GM06990 (cell line): ENCODE results near the gene MBOAT1.

Source experiments
- DNase-seq: peaks from one replicate; pipeline ENCODE4 v3.0.0-alpha.2; 2011; ENCODE audit not compliant: insufficient read length; ENCODE audit errors: extremely low read depth
- H3K27me3 ChIP-seq: replicated peaks from 2 replicates; pipeline ENCODE4 v1.6.0; 2011; ENCODE audit warnings: low read length; ENCODE audit not compliant: control insufficient read depth, insufficient read depth
- H3K36me3 ChIP-seq: 2 replicates; pipeline ENCODE4 v1.5.1; 2011; ENCODE audit warnings: low read length; ENCODE audit not compliant: control insufficient read depth, insufficient read depth
- H3K4me3 ChIP-seq: replicated peaks from 2 replicates; pipeline ENCODE4 v1.5.1; 2011; ENCODE audit warnings: low read depth, mild to moderate bottlenecking, control low read depth, low read length
- CTCF ChIP-seq: IDR thresholded peaks from 2 replicates; pipeline ENCODE4 v1.5.1; 2011; ENCODE audit warnings: low read length, control low read depth, mild to moderate bottlenecking, inconsistent platforms; ENCODE audit not compliant: insufficient read depth, poor library complexity, severe bottlenecking

MBOAT1 gene

GRCh38 chr6:20230401-20231119 lies 18.3 kb upstream of the MBOAT1 start:
- H3K27me3 ChIP-seq = no peaks in the 10 kb centered on the region
- DNase-seq = no peak
- no peak overlapping the region for H3K4me3 ChIP-seq
- TF ChIP-seq CTCF = no peak
- H3K36me3 ChIP-seq = no peaks in the 10 kb centered on the region

- DNase-seq = no peak
- H3K4me3 ChIP-seq = no peak overlapping the region
- no peaks in the 10 kb centered on the region for H3K27me3 ChIP-seq
- no peak for TF ChIP-seq CTCF
- H3K36me3 ChIP-seq = no peaks in the 10 kb centered on the region
These were observed 17.6 kb upstream of the MBOAT1 start for GRCh38 chr6:20229881-20230280.

GRCh38 chr6:20227350-20227749 lies 15.1 kb upstream of the MBOAT1 start:
- Histone ChIP-seq H3K27me3 (no peaks in the 10 kb centered on the region), H3K4me3 (no peak overlapping the region), H3K36me3 (no peaks in the 10 kb centered on the region)
- DNase-seq = no peak
- no peak for TF ChIP-seq CTCF

DNA sequence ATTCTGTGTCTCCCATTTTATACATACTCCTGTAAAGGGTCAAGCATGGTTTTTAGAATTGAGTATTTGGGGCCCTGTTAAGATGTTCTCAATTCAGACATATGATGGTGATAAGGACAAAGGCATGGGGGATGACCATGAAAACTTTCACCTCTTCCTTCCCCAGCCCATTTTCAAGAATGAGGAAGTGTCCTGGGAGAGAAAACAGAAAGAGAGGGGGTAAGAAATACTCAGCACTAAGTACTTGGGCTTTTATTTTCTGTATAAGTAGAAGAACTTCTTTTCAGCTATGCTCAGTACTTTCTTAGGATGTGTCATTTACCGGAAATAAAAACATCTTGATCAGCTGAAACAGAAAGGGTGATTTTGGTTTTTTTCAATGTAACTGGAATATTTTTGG lies 10.9 kb upstream of the MBOAT1 start:
- TF ChIP-seq CTCF = no peak
- no peaks in the 10 kb centered on the region for H3K36me3 ChIP-seq
- DNase-seq = no peak
- H3K27me3 ChIP-seq = no peaks in the 10 kb centered on the region
- no peak overlapping the region for H3K4me3 ChIP-seq

- no peak overlapping the region for H3K4me3 ChIP-seq
- no peaks in the 10 kb centered on the region for H3K36me3 ChIP-seq
- TF ChIP-seq CTCF = no peak
- no peaks in the 10 kb centered on the region for H3K27me3 ChIP-seq
- no peak for DNase-seq
These were observed 9.2 kb upstream of the MBOAT1 start for GRCh38 chr6:20221421-20221820.

DNA sequence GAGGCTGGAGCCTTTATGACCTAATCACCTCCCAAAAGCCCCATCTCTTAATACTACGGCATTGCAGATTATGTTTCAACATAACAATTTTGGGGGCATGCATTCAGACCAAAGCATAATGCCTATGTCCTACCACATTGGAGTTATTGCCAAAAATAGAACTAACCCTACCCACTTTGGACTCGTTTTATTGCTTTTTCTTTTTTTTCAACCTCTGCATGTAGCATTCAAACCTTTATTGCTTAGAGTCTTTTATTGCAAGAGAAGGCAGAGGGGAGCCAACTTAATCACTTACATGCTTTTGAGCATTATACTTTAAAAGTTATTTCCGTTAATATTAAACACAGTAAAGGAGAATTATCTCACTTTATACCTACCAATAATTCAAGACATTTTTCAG lies 8.1 kb upstream of the MBOAT1 start:
- Histone ChIP-seq H3K4me3 (no peak overlapping the region), H3K36me3 (no peaks in the 10 kb centered on the region), H3K27me3 (no peaks in the 10 kb centered on the region)
- TF ChIP-seq CTCF = no peak
- no peak for DNase-seq
